Thymus (tissue), 2 donors: ENCODE data around the gene NDUFC1. TPM values are rescaled to one million over a fixed set of nuclear protein-coding genes. Genes with fewer than 3 reads are reported as not detected.

Experiments used
- polyA plus RNA-seq: library from polyadenylated mRNA; stranded (reverse); fragments of 200-250 nt; gene quantifications from one replicate; pipeline ENCODE4 v1.2.3, GENCODE V29; 2013
- total RNA-seq: library from RNA; stranded (reverse); fragments of 120-200 nt; gene quantifications from one replicate; pipeline ENCODE4 v1.2.4, GENCODE V29; 2013
- donor health status: healthy.

The NDUFC1 gene
- total and polyA plus RNA-seq, 2 donors = 50.6 to 113 TPM

Other genes with a start within 250 kb of the NDUFC1 start
- gene ELF2, start 125.3 kb downstream of the NDUFC1 start, total RNA-seq = 50.8 TPM
- 32.6 TPM for gene ELF2, start 125.3 kb downstream of the NDUFC1 start, polyA plus RNA-seq
- gene MGARP, start 22.3 kb downstream of the NDUFC1 start, total RNA-seq = 0.19 TPM
- 0.80 TPM for gene MGARP, start 22.3 kb downstream of the NDUFC1 start, polyA plus RNA-seq
- 31.4 TPM for gene NAA15, start 972 bp downstream of the NDUFC1 start, total RNA-seq
- gene NAA15, start 972 bp downstream of the NDUFC1 start, polyA plus RNA-seq = 9.9 TPM
- gene RAB33B, start 151.6 kb upstream of the NDUFC1 start, total RNA-seq = 4.5 TPM
- gene RAB33B, start 151.6 kb upstream of the NDUFC1 start, polyA plus RNA-seq = 6.7 TPM